ENCODE data around the gene PRKACB. TPM values are rescaled to one million over a fixed set of nuclear protein-coding genes. Genes with fewer than 3 reads are reported as not detected.

The PRKACB gene
- total RNA-seq, 2 experiments from 2014 or later = 49.7 to 52.4 TPM

- Histone ChIP-seq H3K36me3 (ENCODE audit: insufficient read depth, low read length) (peaks cover 54% of the 10 kb centered on the region), H3K27me3 (ENCODE audit: control insufficient read depth in 1 of 2, insufficient read depth in 2 of 2, low read length in 2 of 2) (no peaks in the 10 kb centered on the region), H3K4me3 (ENCODE audit: low read length) (no peak overlapping the region), H3K9me3 (ENCODE audit: control insufficient read depth in 1 of 2, insufficient read depth in 1 of 2, low read length in 2 of 2) (no peaks in the 10 kb centered on the region), H3K27ac (ENCODE audit: low read depth in 1 of 2, low read length in 2 of 2) (no peak overlapping the region), H3K4me1 (ENCODE audit: insufficient read depth, low read length) (no peaks in the 10 kb centered on the region)
- CTCF ChIA-PET = interaction anchor here (1.1 kb wide), 1 partner anchor 10 kb away, joined by 3 read pairs; no protein-coding TSS in a partner anchor
- ATAC-seq (ENCODE audit: poor library complexity) = no peak
- H3K4me3 Mint-ChIP-seq = no peak overlapping the region
- no peak overlapping the region for H3K27ac Mint-ChIP-seq
- intact Hi-C loops (cut with DNase I, micrococcal nuclease) = no loop called here
- H3K4me1 Mint-ChIP-seq (ENCODE audit: low read depth) = peaks cover 33% of the 10 kb centered on the region
- DNase-seq = no peak
- POLR2A ChIA-PET = interaction anchor here (0.6 to 0.9 kb wide), 2 partner anchors 8 to 21 kb away, joined by 3 read pairs; no protein-coding TSS in a partner anchor
- H3K9me3 Mint-ChIP-seq = no peaks in the 10 kb centered on the region
- H3K36me3 Mint-ChIP-seq (ENCODE audit: low read depth) = peaks cover 91% of the 10 kb centered on the region
- TF ChIP-seq CTCF (IDR thresholded peaks at IDR 0.05) = no peak
- no peaks in the 10 kb centered on the region for H3K27me3 Mint-ChIP-seq
Measured at GRCh38 chr1:84199257-84199656, 55.2 kb downstream of the PRKACB start.

GRCh38 chr1:84202126-84202525 lies 58.1 kb downstream of the PRKACB start:
- DNase-seq = no peak
- Histone ChIP-seq H3K36me3 (ENCODE audit: insufficient read depth, low read length) (peaks cover 53% of the 10 kb centered on the region), H3K4me1 (ENCODE audit: insufficient read depth, low read length) (no peaks in the 10 kb centered on the region), H3K27ac (ENCODE audit: low read depth in 1 of 2, low read length in 2 of 2) (no peak overlapping the region), H3K4me3 (ENCODE audit: low read length) (no peak overlapping the region), H3K9me3 (ENCODE audit: control insufficient read depth in 1 of 2, insufficient read depth in 1 of 2, low read length in 2 of 2) (no peaks in the 10 kb centered on the region), H3K27me3 (ENCODE audit: control insufficient read depth in 1 of 2, insufficient read depth in 2 of 2, low read length in 2 of 2) (no peaks in the 10 kb centered on the region)
- H3K36me3 Mint-ChIP-seq (ENCODE audit: low read depth) = peaks cover 86% of the 10 kb centered on the region
- ATAC-seq (ENCODE audit: poor library complexity) = no peak
- TF ChIP-seq CTCF (IDR thresholded peaks at IDR 0.05) = no peak
- CTCF ChIA-PET = no interaction called here
- POLR2A ChIA-PET = no interaction called here
- H3K9me3 Mint-ChIP-seq = no peaks in the 10 kb centered on the region
- no peak overlapping the region for H3K4me3 Mint-ChIP-seq
- H3K4me1 Mint-ChIP-seq (ENCODE audit: low read depth) = peaks cover 45% of the 10 kb centered on the region
- intact Hi-C loops (cut with DNase I, micrococcal nuclease) = no loop called here
- H3K27me3 Mint-ChIP-seq = no peaks in the 10 kb centered on the region
- peak overlapping the region; percentile 4 for H3K27ac Mint-ChIP-seq

- ATAC-seq (ENCODE audit: poor library complexity) = no peak
- TF ChIP-seq CTCF (IDR thresholded peaks at IDR 0.05) = no peak
- H3K36me3 Mint-ChIP-seq (ENCODE audit: low read depth) = peaks cover 83% of the 10 kb centered on the region
- peak overlapping the region; percentile 33 for H3K27ac Mint-ChIP-seq
- peaks cover 51% of the 10 kb centered on the region for H3K4me1 Mint-ChIP-seq (ENCODE audit: low read depth)
- H3K9me3 ChIP-seq (ENCODE audit: control insufficient read depth in 1 of 2, insufficient read depth in 1 of 2, low read length in 2 of 2) = no peaks in the 10 kb centered on the region
- H3K27me3 ChIP-seq (ENCODE audit: control insufficient read depth in 1 of 2, insufficient read depth in 2 of 2, low read length in 2 of 2) = no peaks in the 10 kb centered on the region
- H3K4me3 ChIP-seq (ENCODE audit: low read length) = no peak overlapping the region
- H3K4me3 Mint-ChIP-seq = no peak overlapping the region
- intact Hi-C loops (cut with DNase I, micrococcal nuclease) = no loop called here
- ChIA-PET CTCF (no interaction called here), POLR2A (no interaction called here)
- no peak overlapping the region for H3K27ac ChIP-seq (ENCODE audit: low read depth in 1 of 2, low read length in 2 of 2)
- no peaks in the 10 kb centered on the region for H3K9me3 Mint-ChIP-seq
- no peak for DNase-seq
- no peaks in the 10 kb centered on the region for H3K4me1 ChIP-seq (ENCODE audit: insufficient read depth, low read length)
- no peaks in the 10 kb centered on the region for H3K27me3 Mint-ChIP-seq
- H3K36me3 ChIP-seq (ENCODE audit: insufficient read depth, low read length) = peaks cover 38% of the 10 kb centered on the region
Measured at GRCh38 chr1:84206375-84206774, 62.3 kb downstream of the PRKACB start.

Measured in CD4-positive, alpha-beta T cell (primary cell).